22Rv1 (cell line): ENCODE data around the gene LRP5.

Experiments used
- H3K27ac ChIP-seq: fragments of 450-650 bp; 2 replicates; pipeline ENCODE4 v1.5.1; 2017
- ZFX ChIP-seq: fragments of 450-650 bp; IDR thresholded peaks from 2 replicates; pipeline ENCODE4 v1.6.1; 2017; ENCODE audit warnings: antibody characterized with exemption, borderline replicate concordance
- TF ChIP-seq, protein P1 (sequence below): fragments of 450-650 bp; IDR thresholded peaks from 2 replicates; pipeline ENCODE4 v1.5.1; 2017; ENCODE audit warnings: mild to moderate bottlenecking

Gene LRP5

GRCh38 chr11:68374531-68374930 is 62.1 kb downstream of the LRP5 start:
- TF ChIP-seq, protein P1, sequence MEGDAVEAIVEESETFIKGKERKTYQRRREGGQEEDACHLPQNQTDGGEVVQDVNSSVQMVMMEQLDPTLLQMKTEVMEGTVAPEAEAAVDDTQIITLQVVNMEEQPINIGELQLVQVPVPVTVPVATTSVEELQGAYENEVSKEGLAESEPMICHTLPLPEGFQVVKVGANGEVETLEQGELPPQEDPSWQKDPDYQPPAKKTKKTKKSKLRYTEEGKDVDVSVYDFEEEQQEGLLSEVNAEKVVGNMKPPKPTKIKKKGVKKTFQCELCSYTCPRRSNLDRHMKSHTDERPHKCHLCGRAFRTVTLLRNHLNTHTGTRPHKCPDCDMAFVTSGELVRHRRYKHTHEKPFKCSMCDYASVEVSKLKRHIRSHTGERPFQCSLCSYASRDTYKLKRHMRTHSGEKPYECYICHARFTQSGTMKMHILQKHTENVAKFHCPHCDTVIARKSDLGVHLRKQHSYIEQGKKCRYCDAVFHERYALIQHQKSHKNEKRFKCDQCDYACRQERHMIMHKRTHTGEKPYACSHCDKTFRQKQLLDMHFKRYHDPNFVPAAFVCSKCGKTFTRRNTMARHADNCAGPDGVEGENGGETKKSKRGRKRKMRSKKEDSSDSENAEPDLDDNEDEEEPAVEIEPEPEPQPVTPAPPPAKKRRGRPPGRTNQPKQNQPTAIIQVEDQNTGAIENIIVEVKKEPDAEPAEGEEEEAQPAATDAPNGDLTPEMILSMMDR: no peak
- TF ChIP-seq ZFX: no peak
- H3K27ac ChIP-seq: no peak overlapping the region

- TF ChIP-seq, protein P1: no peak
- no peak for TF ChIP-seq ZFX
- no peak overlapping the region for H3K27ac ChIP-seq
Observed at GRCh38 chr11:68375337-68375736, 62.9 kb downstream of the LRP5 start.

DNA sequence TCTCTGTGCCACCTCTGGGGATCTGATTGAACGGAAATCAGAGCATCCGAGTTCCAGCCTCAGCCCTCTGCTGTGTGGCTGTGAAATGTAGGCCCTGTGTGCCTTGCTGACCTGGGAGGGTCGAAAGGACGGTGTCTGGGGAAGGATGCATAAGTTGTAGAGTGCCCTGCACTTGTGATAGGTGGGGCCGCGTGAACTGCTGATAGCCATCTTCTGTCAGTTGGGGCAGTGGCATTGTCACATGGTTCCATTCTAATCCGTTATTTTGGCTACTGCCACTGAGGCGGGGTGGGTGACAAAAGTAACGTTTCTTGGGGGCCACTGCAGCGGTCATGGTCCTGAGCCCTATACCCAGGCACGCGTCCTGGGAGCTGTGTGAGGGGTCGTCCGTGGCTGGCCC is 63.4 kb downstream of the LRP5 start:
- TF ChIP-seq ZFX: no peak
- TF ChIP-seq, protein P1: no peak
- H3K27ac ChIP-seq: no peak overlapping the region

DNA sequence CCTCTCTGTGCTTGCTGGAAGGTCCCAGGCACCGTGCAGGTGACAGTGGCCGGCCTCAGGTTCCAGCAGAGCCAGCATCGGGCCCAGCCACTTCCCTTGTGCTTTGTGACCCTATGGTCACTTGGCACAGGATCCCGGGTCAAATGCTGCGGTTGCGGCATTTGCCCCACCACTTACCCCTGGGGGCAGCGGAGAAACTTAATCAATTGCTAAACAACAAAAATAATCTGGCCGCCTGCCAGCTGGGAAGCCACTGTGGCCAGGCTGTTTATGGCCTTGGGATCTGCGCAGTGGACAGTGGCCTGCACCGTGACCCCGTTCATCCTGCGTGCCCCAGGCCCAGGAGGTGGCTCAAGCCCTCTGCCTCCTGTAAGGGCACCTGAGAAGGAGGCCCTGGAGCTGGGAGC is 65.0 kb downstream of the LRP5 start:
- TF ChIP-seq ZFX: no peak
- TF ChIP-seq, protein P1: no peak
- H3K27ac ChIP-seq: no peak overlapping the region

DNA sequence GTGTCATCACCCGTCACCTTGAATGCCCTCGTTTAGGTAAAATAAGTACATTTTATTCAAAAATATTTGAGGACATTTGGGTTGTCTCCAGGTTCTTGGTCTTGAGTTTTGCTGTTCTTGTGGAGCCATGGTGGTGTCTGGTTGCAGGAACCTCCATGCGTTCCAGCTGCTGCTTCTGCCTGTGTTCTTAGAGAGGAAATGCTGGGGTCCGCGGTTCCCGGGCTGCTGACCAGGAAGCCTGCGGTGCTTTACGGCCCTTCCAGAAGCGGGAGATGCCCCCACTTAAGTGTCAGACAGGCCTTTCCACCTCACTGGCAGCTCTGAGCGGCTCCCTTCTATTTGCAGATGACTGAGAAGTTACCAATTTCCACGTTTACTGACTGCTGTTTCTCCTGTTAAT is 66.8 kb downstream of the LRP5 start:
- no peak overlapping the region for H3K27ac ChIP-seq
- TF ChIP-seq, protein P1: no peak
- TF ChIP-seq ZFX: no peak

DNA sequence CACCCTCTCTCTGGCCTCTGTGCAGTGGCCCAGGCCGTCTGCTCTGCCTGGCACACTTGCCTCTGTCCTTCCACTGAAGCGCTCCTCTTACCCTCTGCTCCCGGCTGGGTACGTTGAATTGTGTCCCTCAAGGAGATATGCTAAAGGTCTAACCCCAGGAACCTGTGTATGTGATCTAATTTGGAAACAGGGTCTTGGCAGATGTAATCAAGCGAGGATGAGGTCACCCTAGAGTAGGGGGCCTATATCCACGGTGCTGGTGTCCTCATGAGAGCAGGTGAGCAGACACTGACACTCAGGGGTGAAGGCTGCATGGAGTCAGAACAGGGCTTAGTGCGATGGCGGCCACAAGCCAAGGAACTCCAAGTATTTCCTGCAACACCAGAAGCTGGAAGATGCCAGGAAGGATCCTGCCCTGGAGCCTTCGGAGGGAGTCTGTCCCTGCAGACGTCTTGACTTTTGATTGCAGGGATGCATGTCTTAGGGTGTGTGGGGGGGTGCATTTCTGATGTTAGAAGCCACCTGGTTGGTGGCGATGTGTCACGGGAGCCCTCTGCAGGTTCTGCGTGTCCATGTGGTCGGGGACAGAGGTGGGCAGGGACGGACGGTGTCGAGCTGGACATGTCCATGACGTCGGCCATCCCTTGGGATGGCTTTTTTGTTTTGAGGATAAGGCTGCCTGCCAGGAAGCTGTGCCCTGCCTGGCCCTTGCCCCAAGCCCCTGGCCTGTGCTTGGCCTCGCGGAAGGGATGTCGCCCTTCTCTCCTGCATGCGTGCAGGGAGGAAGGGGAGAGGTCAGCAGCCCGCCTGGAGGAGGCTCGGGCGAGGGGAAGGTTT is 68.6 kb downstream of the LRP5 start:
- TF ChIP-seq ZFX: no peak
- TF ChIP-seq, protein P1: no peak
- H3K27ac ChIP-seq: no peak overlapping the region

DNA sequence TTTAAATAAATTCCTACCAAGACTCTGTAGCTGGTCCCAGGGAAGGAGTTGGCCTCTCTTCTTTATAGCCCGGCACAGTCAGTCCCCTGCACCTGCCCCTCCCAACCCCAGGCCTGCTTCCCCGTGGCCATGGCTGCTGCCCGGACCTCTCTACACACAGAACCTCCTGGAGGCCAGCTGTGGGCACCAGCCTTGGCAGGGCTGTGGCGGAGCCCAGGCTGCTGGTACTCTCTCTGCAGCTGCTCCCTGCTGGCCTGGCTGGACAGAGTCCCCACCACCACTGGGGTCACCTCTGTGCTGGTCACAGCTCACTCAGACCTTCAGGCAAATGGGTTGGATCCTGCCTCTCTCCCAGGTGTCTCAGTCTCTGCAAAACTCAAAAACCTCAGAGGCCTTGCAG is 69.3 kb downstream of the LRP5 start:
- no peak for TF ChIP-seq ZFX
- TF ChIP-seq, protein P1: no peak
- no peak overlapping the region for H3K27ac ChIP-seq
